Neural cell (in vitro differentiated cells): ENCODE measurements around the gene RSRP1. TPM values are rescaled to one million over a fixed set of nuclear protein-coding genes. Genes with fewer than 3 reads are reported as not detected.

Experiments
- H2AFZ ChIP-seq: fragments of 200-600, 300-800 bp; sonication (generic), shearing (Covaris generic); 2 replicates; pipeline ENCODE4 v1.6.0; 2014; ENCODE audit warnings: low read depth, mild to moderate bottlenecking, antibody characterized with exemption, low read length, moderate library complexity
- H3F3A ChIP-seq: fragments of 200-600 bp; shearing (Covaris generic); 2 replicates; pipeline ENCODE4 v1.6.1; 2016; ENCODE audit warnings: mild to moderate bottlenecking, moderate library complexity, mixed read lengths, antibody characterized with exemption, low read length; ENCODE audit not compliant: insufficient read depth, poor library complexity, severe bottlenecking
- H3K27ac ChIP-seq: fragments of 200-600, 300-800 bp; sonication (generic), shearing (Covaris generic); 2 replicates; pipeline ENCODE4 v1.5.1; 2014; ENCODE audit warnings: mild to moderate bottlenecking, low read length, moderate library complexity
- H3K27me3 ChIP-seq: fragments of 300-800, 200-600 bp; sonication (generic), shearing (Covaris generic); 2 replicates; pipeline ENCODE4 v1.6.0; 2014; ENCODE audit warnings: mild to moderate bottlenecking, low read depth, low read length, moderate library complexity; ENCODE audit not compliant: insufficient read depth
- H3K36me3 ChIP-seq: fragments of 300-800, 200-600 bp; sonication (generic), shearing (Covaris generic); 2 replicates; pipeline ENCODE4 v1.5.1; 2014; ENCODE audit warnings: mild to moderate bottlenecking, antibody characterized with exemption, low read length, moderate library complexity; ENCODE audit not compliant: insufficient read depth
- H3K4me2 ChIP-seq: fragments of 300-800, 200-600 bp; sonication (generic), shearing (Covaris generic); 2 replicates; pipeline ENCODE4 v1.6.0; 2014; ENCODE audit warnings: mild to moderate bottlenecking, low read length
- H3K4me3 ChIP-seq: fragments of 300-800, 200-600 bp; sonication (generic), shearing (Covaris generic); 2 replicates; pipeline ENCODE4 v1.5.1; 2014; ENCODE audit warnings: mild to moderate bottlenecking, low read length, moderate library complexity
- H3K79me2 ChIP-seq: fragments of 200-600 bp; shearing (Covaris generic); replicated peaks from 2 replicates; pipeline ENCODE4 v1.6.0; 2014; ENCODE audit warnings: mild to moderate bottlenecking, low read length, moderate library complexity; ENCODE audit not compliant: insufficient read depth
- H3K9ac ChIP-seq: fragments of 300-800, 200-600 bp; sonication (generic), shearing (Covaris generic); 2 replicates; pipeline ENCODE4 v1.6.1; 2016; ENCODE audit warnings: mild to moderate bottlenecking, low read length, mixed read lengths
- H3K9me2 ChIP-seq: fragments of 200-600 bp; shearing (Covaris generic); 2 replicates; pipeline ENCODE4 v1.6.1; 2016; ENCODE audit warnings: mild to moderate bottlenecking, low read length, mixed read lengths; ENCODE audit not compliant: insufficient read depth
- H3K9me3 ChIP-seq: fragments of 200-600, 300-800 bp; sonication (generic), shearing (Covaris generic); 2 replicates; pipeline ENCODE4 v1.6.1; 2016; ENCODE audit warnings: mild to moderate bottlenecking, mixed run types, low read length, moderate library complexity, mixed read lengths
- H4K20me1 ChIP-seq: fragments of 200-600 bp; shearing (Covaris generic); 2 replicates; pipeline ENCODE4 v1.6.1; 2016; ENCODE audit warnings: mild to moderate bottlenecking, mixed run types; ENCODE audit not compliant: insufficient read depth
- CTCF ChIP-seq: fragments of 450-650 bp; IDR thresholded peaks from 2 replicates; pipeline ENCODE4 v1.5.1; 2014; ENCODE audit warnings: antibody characterized with exemption, mild to moderate bottlenecking, moderate library complexity; ENCODE audit not compliant: poor library complexity, severe bottlenecking
- EP300 ChIP-seq: fragments of 450-650 bp; conservative IDR thresholded peaks from 2 replicates; pipeline ENCODE4 v1.6.1; 2014; ENCODE audit warnings: antibody characterized with exemption, mild to moderate bottlenecking, moderate library complexity; ENCODE audit not compliant: poor library complexity, severe bottlenecking
- EZH2 ChIP-seq: fragments of 200-600, 300-800 bp; shearing (Covaris generic), sonication (generic); IDR thresholded peaks from 2 replicates; pipeline ENCODE4 v1.6.1; 2014; ENCODE audit warnings: antibody characterized with exemption, low read length, borderline replicate concordance, mild to moderate bottlenecking; ENCODE audit not compliant: insufficient read depth, poor library complexity, severe bottlenecking
- MXI1 ChIP-seq: fragments of 450-650 bp; conservative IDR thresholded peaks from 2 replicates; pipeline ENCODE4 v1.6.1; 2014; ENCODE audit warnings: antibody characterized with exemption, mild to moderate bottlenecking; ENCODE audit not compliant: poor library complexity, severe bottlenecking
- POLR2AphosphoS5 ChIP-seq: IDR thresholded peaks from 2 replicates; pipeline ENCODE4 v1.6.1; 2012
- RAD21 ChIP-seq: fragments of 450-650 bp; conservative IDR thresholded peaks from 2 replicates; pipeline ENCODE4 v1.6.1; 2014; ENCODE audit warnings: antibody characterized with exemption, mild to moderate bottlenecking, moderate library complexity
- REST ChIP-seq: IDR thresholded peaks from 2 replicates; pipeline ENCODE4 v1.6.1; 2012; ENCODE audit warnings: borderline replicate concordance
- SMC3 ChIP-seq: fragments of 450-650 bp; conservative IDR thresholded peaks from 2 replicates; pipeline ENCODE4 v1.6.1; 2014; ENCODE audit warnings: antibody characterized with exemption, mild to moderate bottlenecking, moderate library complexity; ENCODE audit not compliant: poor library complexity
- TAF1 ChIP-seq: IDR thresholded peaks from 2 replicates; pipeline ENCODE4 v1.6.1; 2012; ENCODE audit warnings: low read depth
- polyA plus RNA-seq: library from polyadenylated mRNA; depleted of rRNA; stranded (reverse); fragments of >200 nt; gene quantifications from 2 replicates; pipeline ENCODE4 v1.2.3, GENCODE V29; 2014

RSRP1 gene
- polyA plus RNA-seq, 1 donor from 2014 or later = 152 TPM

DNA sequence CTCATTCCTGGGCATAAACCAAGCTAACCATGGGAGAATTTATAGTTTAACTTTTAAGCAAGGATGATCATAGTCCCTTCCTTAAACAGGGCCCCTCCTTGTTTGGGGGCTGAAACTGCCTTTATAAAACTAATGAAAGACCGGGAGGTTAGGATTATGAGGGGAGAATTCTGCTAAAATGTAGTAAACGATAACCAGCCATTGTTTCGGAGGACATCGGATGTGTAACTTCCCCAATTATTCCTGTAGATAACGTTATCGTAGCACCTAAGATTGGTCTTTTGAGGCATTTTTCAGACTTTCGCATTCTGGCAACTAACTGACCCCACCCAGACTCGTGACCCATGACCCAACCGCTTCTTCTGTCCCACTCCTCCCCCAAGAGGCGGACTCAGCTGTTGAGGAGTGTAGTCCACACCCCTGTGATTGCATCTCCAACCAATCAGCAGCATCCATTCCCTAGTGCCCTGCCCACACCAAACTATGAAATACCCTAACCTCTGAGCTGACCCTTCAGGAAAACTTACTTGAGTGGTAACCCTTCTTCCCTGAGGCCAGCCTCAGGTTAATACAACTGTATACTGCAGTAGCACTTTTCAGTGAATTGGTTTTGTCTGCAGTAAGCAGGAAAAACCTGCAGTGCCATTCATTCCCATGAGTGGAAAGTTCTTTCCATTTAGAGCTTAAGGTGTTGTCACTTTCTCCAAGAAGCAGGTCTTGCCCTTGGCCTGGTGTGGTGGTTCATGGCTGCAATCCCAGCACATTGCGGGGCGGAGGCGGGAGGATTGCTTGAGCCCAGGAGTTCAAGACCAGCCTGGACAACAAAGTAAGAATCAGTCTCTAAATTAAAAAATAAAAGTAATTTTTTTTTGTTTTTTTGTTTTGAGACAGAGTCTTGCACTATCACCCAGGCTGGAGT lies 14.1 kb downstream of the RSRP1 start:
- peak overlapping the region; percentile 56 for H2AFZ ChIP-seq
- peak overlapping the region; percentile 98 for H3K4me2 ChIP-seq
- H3K4me3 ChIP-seq = peak overlapping the region; percentile 76
- no peaks in the 10 kb centered on the region for H3K36me3 ChIP-seq
- H3K27ac ChIP-seq = peak overlapping the region; percentile 91
- peak overlapping the region; percentile 91 for H3K9ac ChIP-seq
- TF ChIP-seq TAF1 = no peak
- no peak for TF ChIP-seq RAD21
- TF ChIP-seq SMC3 = no peak
- TF ChIP-seq CTCF = no peak
- TF ChIP-seq MXI1 = no peak
- TF ChIP-seq EP300 = no peak
- H3K79me2 ChIP-seq = peaks cover 30% of the 10 kb centered on the region
- H4K20me1 ChIP-seq = no peaks in the 10 kb centered on the region
- no peaks in the 10 kb centered on the region for H3K27me3 ChIP-seq
- no peaks in the 10 kb centered on the region for H3F3A ChIP-seq
- no peaks in the 10 kb centered on the region for H3K9me2 ChIP-seq
- no peaks in the 10 kb centered on the region for H3K9me3 ChIP-seq

GRCh38 chr1:25232027-25232865 lies 15.0 kb downstream of the RSRP1 start, which contains the start of gene SYF2:
Gene SYF2, minus strand, starts transcription at chr1:25232502. Its CDS starts 35 bp downstream, at chr1:25232467.
- Histone ChIP-seq H3K36me3 (no peaks in the 10 kb centered on the region), H3K27ac (peak within 1 kb of the TSS; percentile 91), H3F3A (no peaks in the 10 kb centered on the region), H3K9me2 (no peaks in the 10 kb centered on the region), H3K9me3 (no peaks in the 10 kb centered on the region), H2AFZ (peak within 1 kb of the TSS; percentile 60), H3K79me2 (peaks cover 30% of the 10 kb centered on the region), H3K4me3 (peak within 1 kb of the TSS; percentile 76), H3K27me3 (no peaks in the 10 kb centered on the region), H3K4me2 (peak within 1 kb of the TSS; percentile 98), H3K9ac (peak within 1 kb of the TSS; percentile 91), H4K20me1 (no peaks in the 10 kb centered on the region)
- peak; percentile 96 for TF ChIP-seq POLR2AphosphoS5
- no peak for TF ChIP-seq EZH2
- TF ChIP-seq MXI1 = peak; percentile 92
- TF ChIP-seq REST = peak; percentile 91
- peak; percentile 30 for TF ChIP-seq EP300
- peak; percentile 28 for TF ChIP-seq SMC3
- TF ChIP-seq TAF1 = peak; percentile 97
- TF ChIP-seq RAD21 = no peak
